B cell (primary cell): Measurements from ENCODE around the gene ST6GALNAC2.

ENCODE experiments used
- CTCF ChIP-seq: fragments of 200-600 bp; IDR thresholded peaks from one replicate; pipeline ENCODE4 v1.8.0; 2022; ENCODE audit warnings: antibody characterized with exemption, mild to moderate bottlenecking
- EZH2 ChIP-seq: IDR thresholded peaks from 2 replicates; pipeline ENCODE4 v1.6.1; 2012; ENCODE audit warnings: borderline replicate concordance, low read depth, mild to moderate bottlenecking, moderate library complexity, low read length; ENCODE audit not compliant: insufficient read depth, poor library complexity, severe bottlenecking

GRCh38 chr17:76542566-76542971, 43.1 kb downstream of the ST6GALNAC2 start:
- TF ChIP-seq CTCF (no peak), EZH2 (no peak)
